Pancreas (tissue), 10 donors: Measurements from ENCODE around the gene GLCCI1. TPM values are rescaled to one million over a fixed set of nuclear protein-coding genes. Genes with fewer than 3 reads are reported as not detected.

ENCODE experiments used
- ATAC-seq, 4 donors: fragments of 200-7000 bp; cut with Tn5 transposase; one replicate each; pipeline versions ENCODE4 v1.8.0 to v1.9.1; 2020; ENCODE audit warnings: mild to moderate bottlenecking in 4 of 4, moderate library complexity in 4 of 4
- DNase-seq, 6 donors: peaks; one replicate each; pipeline ENCODE4 v3.0.0-alpha.2; 2020
- FAIRE-seq: peaks from 2 replicates; lab custom pipeline; 2012; peaks lifted over from hg19 to GRCh38; lab: Jason Lieb, UNC
- H3K27ac ChIP-seq, 4 donors: fragments of 200-600 bp; sonication (generic); 1 replicate in 3 of 4; 2 replicates in 1 of 4; pipeline versions ENCODE4 v1.5.0 to v1.8.0; 2020
- H3K27me3 ChIP-seq, 4 donors: fragments of 200-600 bp; one replicate each; pipeline ENCODE4 v1.8.0; 2021
- H3K36me3 ChIP-seq, 3 donors: fragments of 200-600 bp; sonication (generic) in 1 of 3; one replicate each; pipeline versions ENCODE4 v1.5.0 to v1.8.0; 2020 to 2021
- H3K4me1 ChIP-seq, 3 donors: fragments of 200-600 bp; one replicate each; pipeline ENCODE4 v1.8.0; 2021
- H3K4me3 ChIP-seq, 4 donors: fragments of 200-600 bp; sonication (generic) in 2 of 4; one replicate each; pipeline versions ENCODE4 v1.5.0 to v1.8.0; 2020 to 2021
- H3K9me3 ChIP-seq, 4 donors: fragments of 200-600 bp; one replicate each; pipeline ENCODE4 v1.8.0; 2021
- WGBS, 2 donors: extraction: QIAGEN DNeasy Blood & Tissue Kit; methylation state at CpG; one replicate each; pipeline ENCODE4 v1.1.7; 2013; 5-methylcytosine and 5-hydroxymethylcytosine counted together
- intact Hi-C, 3 donors: fragments of 100-400 bp; cut with DNase I; formaldehyde crosslinking; loops; one replicate each; pipeline versions ENCODE4 v1.11.1 to v1.14.2; 2022
- polyA plus RNA-seq, 2 donors: library from polyadenylated mRNA; stranded (reverse); fragments of 200-250 nt; gene quantifications; one replicate each; pipeline ENCODE4 v1.2.3, GENCODE V29; 2013
- total RNA-seq, 6 donors: library from RNA; stranded (reverse); fragmentation: NEBNext Ultra II Directional in 4 of 6; extraction: Animal tissue kit (Norgen Biotek cat#: 25700) in 4 of 6; gene quantifications; one replicate each; pipeline versions ENCODE4 v1.2.1 to v1.2.4, GENCODE V29; 2021 to 2023
- TF ChIP-seq, protein P1 (sequence below), 4 donors: fragments of 200-600 bp; sonication (generic) in 3 of 4; IDR thresholded peaks; one replicate each; pipeline versions ENCODE4 v1.5.0 to v1.8.0; 2021; ENCODE audit warnings: antibody characterized with exemption in 4 of 4
- donor health status: healthy with polysubstance abuse.
- donor health status: DM: no; HTN: no; CAD: no; lungs with moderate emphysema.
- donor health status: DM: no; HTN: no; CAD: no.
- donor health status: control.
- donor health status: control.
- donor health status: Bipolar disorder and iron deficiency.
- donor health status: DM: yes; HTN: yes; CAD: no.
- donor health status: DM: no; HTN: no; CAD: no.
- donor health status: DM: no; HTN: no; CAD: no.
- donor health status: DM: yes; HTN: yes; CAD: no.

Gene GLCCI1
- total and polyA plus RNA-seq, 8 donors: 2.0 to 7.4 (median 2.6) TPM

DNA sequence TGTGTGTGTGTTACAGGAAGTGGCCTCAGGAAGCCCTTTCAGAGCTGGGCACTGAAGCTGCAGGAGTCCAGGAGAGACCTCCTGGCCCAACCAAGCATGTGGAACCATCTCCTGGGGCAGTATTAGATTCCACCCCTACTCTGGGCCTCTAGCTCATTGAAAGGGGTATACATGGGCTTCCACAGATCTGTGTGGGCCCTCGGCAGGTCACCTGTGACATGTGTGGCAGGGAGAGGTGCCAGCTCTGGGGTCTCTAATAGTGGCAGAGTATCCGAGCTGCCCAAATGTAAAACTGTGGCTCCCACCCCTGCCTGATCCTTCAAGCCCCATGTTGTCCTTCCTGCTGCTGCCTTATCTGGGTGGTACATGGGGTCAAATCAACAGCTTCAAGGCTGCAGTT, 144.1 kb downstream of the GLCCI1 start:
- Histone ChIP-seq H3K27ac (no peak overlapping the region), H3K4me1 (no peaks in the 10 kb centered on the region), H3K36me3 (no peaks in the 10 kb centered on the region), H3K27me3 (no peaks in the 10 kb centered on the region), H3K9me3 (no peaks in the 10 kb centered on the region), H3K4me3 (no peak overlapping the region)
- no peak for DNase-seq
- no peak for FAIRE-seq
- TF ChIP-seq, protein P1, sequence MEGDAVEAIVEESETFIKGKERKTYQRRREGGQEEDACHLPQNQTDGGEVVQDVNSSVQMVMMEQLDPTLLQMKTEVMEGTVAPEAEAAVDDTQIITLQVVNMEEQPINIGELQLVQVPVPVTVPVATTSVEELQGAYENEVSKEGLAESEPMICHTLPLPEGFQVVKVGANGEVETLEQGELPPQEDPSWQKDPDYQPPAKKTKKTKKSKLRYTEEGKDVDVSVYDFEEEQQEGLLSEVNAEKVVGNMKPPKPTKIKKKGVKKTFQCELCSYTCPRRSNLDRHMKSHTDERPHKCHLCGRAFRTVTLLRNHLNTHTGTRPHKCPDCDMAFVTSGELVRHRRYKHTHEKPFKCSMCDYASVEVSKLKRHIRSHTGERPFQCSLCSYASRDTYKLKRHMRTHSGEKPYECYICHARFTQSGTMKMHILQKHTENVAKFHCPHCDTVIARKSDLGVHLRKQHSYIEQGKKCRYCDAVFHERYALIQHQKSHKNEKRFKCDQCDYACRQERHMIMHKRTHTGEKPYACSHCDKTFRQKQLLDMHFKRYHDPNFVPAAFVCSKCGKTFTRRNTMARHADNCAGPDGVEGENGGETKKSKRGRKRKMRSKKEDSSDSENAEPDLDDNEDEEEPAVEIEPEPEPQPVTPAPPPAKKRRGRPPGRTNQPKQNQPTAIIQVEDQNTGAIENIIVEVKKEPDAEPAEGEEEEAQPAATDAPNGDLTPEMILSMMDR (IDR thresholded peaks at IDR 0.05): no peak
- intact Hi-C loops: no loop called here
- ATAC-seq: peak in 1 of 4 donors; percentile 24
- 89 to 95% methylated on average over 2 of the region's 2 CpGs for WGBS, 2 donors

DNA sequence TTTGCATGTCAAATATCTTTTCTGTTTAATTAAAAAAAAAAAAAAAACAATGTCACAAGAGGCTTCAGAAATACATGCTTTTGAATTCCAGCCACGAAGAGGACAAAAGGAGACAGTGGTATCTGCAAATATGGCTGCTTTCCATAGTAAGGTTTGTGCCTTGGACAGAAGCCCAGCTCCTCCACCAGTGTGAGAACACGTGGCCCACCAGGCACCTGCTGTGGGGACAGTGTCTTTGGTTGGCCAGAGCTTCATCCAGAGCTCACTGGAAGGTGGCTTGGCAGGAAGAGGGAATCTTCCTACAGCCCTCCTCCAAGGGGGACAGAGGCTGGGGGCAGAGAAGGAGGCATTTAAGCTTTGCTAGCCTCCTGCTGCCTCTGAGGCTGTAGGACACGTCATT, 144.6 kb downstream of the GLCCI1 start:
- 71 to 75% methylated on average over 3 of the region's 3 CpGs for WGBS, 2 donors
- DNase-seq (no peak), FAIRE-seq (no peak), ATAC-seq (peak in 1 of 4 donors; percentile 9)
- Histone ChIP-seq H3K36me3 (no peaks in the 10 kb centered on the region), H3K9me3 (no peaks in the 10 kb centered on the region), H3K4me1 (no peaks in the 10 kb centered on the region), H3K4me3 (no peak overlapping the region), H3K27me3 (no peaks in the 10 kb centered on the region), H3K27ac (no peak overlapping the region)
- intact Hi-C loops: no loop called here
- TF ChIP-seq, protein P1 (IDR thresholded peaks at IDR 0.05): no peak

DNA sequence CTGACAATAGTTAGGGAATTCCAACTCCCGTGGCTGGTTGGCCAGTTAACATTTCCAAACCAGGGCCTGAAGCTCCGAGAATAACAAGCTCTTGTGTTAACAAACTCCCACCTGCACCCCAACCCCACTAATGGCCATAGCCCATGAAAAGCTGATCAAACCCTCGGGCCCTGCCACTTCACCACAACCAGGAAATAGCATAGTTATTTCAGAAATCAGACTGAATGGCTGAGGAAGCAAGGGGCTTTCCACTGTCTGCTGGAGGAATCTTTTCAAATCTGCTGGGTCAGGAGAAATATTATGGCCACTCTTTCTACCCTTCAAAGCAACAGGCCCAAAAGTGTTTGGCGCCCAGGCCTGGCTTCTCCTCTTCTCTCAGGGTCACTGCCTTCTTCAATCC, 145.6 kb downstream of the GLCCI1 start:
- no peak for ATAC-seq
- H3K9me3 ChIP-seq: no peaks in the 10 kb centered on the region
- no peak for FAIRE-seq
- H3K36me3 ChIP-seq: peaks cover 0 to 3% (median 0%) of the 10 kb centered on the region in 3 donors
- DNase-seq: no peak
- intact Hi-C loops: no loop called here
- no peak overlapping the region for H3K4me3 ChIP-seq
- 95 to 96% methylated on average over 4 of the region's 4 CpGs for WGBS, 2 donors
- no peak overlapping the region for H3K27ac ChIP-seq
- TF ChIP-seq, protein P1 (IDR thresholded peaks at IDR 0.05): no peak
- no peaks in the 10 kb centered on the region for H3K27me3 ChIP-seq
- H3K4me1 ChIP-seq: no peaks in the 10 kb centered on the region

DNA sequence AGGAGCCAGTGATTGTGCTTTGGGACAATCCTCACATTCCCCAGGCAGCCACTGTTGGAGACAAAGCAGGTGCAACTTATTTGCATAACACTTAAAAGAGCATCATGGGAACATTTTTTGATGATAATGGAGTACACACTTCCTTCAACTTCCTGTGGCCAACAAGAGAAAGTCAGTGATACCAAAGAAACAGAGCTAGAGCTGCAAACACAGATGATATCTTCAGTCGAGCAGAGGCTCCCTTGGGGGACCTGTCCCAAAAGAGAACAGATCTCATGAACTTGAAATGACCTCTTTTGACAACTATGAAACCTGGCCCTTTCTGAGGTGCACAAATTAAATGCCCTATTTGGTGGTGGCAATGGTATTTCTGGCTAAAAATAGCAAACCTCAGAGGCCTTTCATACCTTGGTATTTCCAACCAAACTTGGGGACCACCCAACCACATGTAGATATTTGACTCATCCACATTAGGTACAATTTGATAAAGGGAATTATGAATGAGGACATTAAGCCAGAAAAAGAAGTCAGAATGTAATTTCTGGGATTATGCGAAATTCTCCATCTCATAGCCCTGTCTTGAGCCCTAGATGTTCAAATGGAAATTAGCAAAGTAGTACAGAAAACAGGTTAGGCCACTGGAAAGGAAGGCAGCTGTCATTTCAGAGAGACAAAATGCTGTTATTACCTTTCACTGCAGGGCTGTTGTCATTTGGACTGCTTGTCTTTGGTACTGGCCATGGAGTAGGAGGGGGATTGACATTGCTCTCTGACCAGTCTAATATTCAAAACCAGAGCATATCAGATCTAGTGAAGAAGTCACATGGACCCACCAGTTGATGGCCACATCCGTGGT, 147.2 kb downstream of the GLCCI1 start:
- FAIRE-seq: no peak
- no peak for DNase-seq
- intact Hi-C loops: no loop called here
- H3K4me3 ChIP-seq: no peak overlapping the region
- no peaks in the 10 kb centered on the region for H3K27me3 ChIP-seq
- no peaks in the 10 kb centered on the region for H3K4me1 ChIP-seq
- TF ChIP-seq, protein P1 (IDR thresholded peaks at IDR 0.05): no peak
- H3K9me3 ChIP-seq: no peaks in the 10 kb centered on the region
- no peak overlapping the region for H3K27ac ChIP-seq
- no peak for ATAC-seq
- WGBS, 2 donors: 86 to 94% methylated on average over 3 of the region's 3 CpGs
- H3K36me3 ChIP-seq: peaks cover 0 to 8% (median 0%) of the 10 kb centered on the region in 3 donors

DNA sequence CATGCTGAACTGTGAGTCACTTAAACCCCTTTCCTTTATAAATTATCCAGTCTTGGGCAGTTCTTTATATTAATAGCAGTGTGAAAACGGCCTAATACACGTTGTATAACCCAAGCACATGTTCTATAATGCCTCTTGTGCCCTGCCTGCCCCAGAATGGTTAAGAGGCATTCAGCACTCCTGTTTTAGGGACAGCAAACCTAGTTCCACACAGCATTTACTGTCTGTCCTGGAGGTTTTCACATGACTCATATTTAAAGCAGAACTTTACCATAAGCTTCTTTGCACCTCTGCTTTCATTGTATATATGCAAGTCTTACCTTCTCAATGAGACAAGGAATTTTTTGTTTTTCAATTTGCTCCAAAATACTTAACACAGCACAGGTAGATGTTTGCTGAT, 148.6 kb downstream of the GLCCI1 start:
- TF ChIP-seq, protein P1 (IDR thresholded peaks at IDR 0.05): no peak
- ATAC-seq: no peak

More for the DNA sequence above, 148.6 kb downstream of the GLCCI1 start:
- intact Hi-C loops: no loop called here
- Histone ChIP-seq H3K36me3 (peaks cover 0 to 11% (median 0%) of the 10 kb centered on the region in 3 donors), H3K4me3 (no peak overlapping the region), H3K27ac (no peak overlapping the region), H3K27me3 (no peaks in the 10 kb centered on the region), H3K4me1 (no peaks in the 10 kb centered on the region), H3K9me3 (no peaks in the 10 kb centered on the region)
- FAIRE-seq (no peak), DNase-seq (no peak)
- WGBS, 2 donors: 80 to 83% methylated on average over 2 of the region's 2 CpGs
